ENCODE results near the gene MAK.
"Not testable (repeated sequence)": the region's sequence is repeated elsewhere in the genome, so short reads cannot be mapped to it uniquely, and the experiment has no call there.

DNA sequence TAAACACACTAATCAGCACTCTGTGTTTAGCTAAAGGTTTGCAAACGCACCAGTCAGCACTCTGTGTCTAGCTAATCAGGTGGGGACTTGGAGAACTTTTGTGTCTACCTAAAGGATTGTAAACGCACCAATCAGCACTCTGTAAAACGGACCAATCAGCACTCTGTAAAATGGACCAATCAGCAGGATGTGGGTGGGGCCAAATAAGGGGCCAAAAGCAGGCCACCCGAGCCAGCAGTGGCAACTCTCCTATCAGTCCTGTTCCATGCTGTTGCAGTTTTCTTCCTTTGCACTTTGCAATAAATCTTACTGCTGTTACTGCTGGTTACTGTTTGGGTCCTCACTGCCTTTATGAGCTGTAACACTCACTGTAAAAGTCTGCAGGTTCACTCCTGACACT, 96.7 kb downstream of the MAK start:
- TF ChIP-seq, protein P1, sequence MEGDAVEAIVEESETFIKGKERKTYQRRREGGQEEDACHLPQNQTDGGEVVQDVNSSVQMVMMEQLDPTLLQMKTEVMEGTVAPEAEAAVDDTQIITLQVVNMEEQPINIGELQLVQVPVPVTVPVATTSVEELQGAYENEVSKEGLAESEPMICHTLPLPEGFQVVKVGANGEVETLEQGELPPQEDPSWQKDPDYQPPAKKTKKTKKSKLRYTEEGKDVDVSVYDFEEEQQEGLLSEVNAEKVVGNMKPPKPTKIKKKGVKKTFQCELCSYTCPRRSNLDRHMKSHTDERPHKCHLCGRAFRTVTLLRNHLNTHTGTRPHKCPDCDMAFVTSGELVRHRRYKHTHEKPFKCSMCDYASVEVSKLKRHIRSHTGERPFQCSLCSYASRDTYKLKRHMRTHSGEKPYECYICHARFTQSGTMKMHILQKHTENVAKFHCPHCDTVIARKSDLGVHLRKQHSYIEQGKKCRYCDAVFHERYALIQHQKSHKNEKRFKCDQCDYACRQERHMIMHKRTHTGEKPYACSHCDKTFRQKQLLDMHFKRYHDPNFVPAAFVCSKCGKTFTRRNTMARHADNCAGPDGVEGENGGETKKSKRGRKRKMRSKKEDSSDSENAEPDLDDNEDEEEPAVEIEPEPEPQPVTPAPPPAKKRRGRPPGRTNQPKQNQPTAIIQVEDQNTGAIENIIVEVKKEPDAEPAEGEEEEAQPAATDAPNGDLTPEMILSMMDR (IDR thresholded peaks at IDR 0.05) = not testable (repeated sequence)
- not testable (repeated sequence) for TF ChIP-seq POLR2A (IDR thresholded peaks at IDR 0.05)
